DND-41 (cell line): ENCODE measurements around the gene AUTS2.

Experiments
- EZH2 ChIP-seq: IDR thresholded peaks from 3 replicates; pipeline ENCODE4 v1.6.1; 2012; ENCODE audit warnings: borderline replicate concordance, low read depth, mild to moderate bottlenecking, moderate library complexity, low read length, inconsistent platforms; ENCODE audit not compliant: severe bottlenecking
- TF ChIP-seq, protein P1 (sequence below): IDR thresholded peaks from 2 replicates; pipeline ENCODE4 v1.5.1; 2012; ENCODE audit warnings: borderline replicate concordance, low read length, moderate library complexity, mild to moderate bottlenecking; ENCODE audit not compliant: poor library complexity, severe bottlenecking; ENCODE audit errors: extremely low read depth

DNA sequence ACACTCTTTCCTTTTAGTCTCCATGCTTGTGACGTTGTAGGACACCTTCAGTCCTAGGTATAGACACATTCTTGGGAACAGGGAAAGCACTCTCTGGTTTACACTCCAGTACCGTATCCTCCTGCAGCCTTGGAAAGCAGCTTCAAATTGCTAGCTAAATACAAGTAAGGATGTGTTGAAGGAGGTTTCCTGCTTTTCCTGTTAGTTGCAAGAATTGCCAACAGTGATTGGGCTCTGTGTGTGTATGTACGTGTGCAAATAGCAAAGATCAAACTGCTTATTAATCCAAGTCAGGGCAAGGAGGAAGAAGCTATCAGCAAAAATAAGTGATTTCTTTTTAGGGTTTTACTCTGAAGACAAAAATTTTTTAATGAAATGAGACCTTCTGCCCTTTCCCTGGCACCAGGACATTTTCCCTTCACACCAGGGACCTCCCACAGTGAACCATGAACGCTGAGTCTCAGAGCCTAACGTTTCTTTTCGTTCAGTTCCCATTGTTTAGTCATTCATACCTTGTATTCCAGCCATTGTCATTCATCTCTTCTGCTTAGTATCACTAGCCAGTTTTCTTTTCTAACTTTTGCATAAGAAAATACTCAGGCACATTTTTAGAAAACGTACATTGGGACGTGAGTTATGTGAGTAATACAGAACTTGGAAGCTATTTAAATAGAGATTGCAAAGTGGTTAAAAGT is 36.9 kb upstream of the AUTS2 start:
- TF ChIP-seq EZH2: no peak
- TF ChIP-seq, protein P1, sequence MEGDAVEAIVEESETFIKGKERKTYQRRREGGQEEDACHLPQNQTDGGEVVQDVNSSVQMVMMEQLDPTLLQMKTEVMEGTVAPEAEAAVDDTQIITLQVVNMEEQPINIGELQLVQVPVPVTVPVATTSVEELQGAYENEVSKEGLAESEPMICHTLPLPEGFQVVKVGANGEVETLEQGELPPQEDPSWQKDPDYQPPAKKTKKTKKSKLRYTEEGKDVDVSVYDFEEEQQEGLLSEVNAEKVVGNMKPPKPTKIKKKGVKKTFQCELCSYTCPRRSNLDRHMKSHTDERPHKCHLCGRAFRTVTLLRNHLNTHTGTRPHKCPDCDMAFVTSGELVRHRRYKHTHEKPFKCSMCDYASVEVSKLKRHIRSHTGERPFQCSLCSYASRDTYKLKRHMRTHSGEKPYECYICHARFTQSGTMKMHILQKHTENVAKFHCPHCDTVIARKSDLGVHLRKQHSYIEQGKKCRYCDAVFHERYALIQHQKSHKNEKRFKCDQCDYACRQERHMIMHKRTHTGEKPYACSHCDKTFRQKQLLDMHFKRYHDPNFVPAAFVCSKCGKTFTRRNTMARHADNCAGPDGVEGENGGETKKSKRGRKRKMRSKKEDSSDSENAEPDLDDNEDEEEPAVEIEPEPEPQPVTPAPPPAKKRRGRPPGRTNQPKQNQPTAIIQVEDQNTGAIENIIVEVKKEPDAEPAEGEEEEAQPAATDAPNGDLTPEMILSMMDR: no peak
